ENCODE measurements around the gene PSMB2.
A peak's percentile ranks its signal among the peaks of the same experiment; 100 is the strongest.

Gene PSMB2

DNA sequence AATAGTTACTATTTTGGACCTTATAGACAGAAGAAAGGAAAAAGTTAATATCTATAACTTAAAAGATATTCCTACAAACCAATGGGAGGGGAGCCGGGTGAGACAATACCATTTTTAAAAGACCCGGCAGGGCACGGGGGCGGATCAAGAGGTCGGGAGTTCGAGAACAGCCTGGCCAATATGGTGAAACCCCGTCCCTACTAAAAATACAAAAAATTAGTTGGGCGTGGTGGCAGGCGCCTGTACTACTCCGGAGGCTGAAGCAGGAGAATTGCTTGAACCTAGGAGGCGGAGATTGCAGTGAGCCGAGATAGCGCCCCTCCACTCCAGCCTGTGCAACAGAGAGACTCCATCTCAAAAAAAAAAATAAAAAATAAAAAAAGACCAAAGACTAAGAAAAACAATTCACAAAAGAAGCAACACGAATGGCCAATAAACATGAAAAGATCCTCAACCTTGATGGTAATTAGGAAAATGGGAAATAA is 1.2 kb upstream of the PSMB2 start:
- DNase-seq (ENCODE audit: low read depth in 3 of 3): peak in 1 of 3 experiments; percentile 11

DNA sequence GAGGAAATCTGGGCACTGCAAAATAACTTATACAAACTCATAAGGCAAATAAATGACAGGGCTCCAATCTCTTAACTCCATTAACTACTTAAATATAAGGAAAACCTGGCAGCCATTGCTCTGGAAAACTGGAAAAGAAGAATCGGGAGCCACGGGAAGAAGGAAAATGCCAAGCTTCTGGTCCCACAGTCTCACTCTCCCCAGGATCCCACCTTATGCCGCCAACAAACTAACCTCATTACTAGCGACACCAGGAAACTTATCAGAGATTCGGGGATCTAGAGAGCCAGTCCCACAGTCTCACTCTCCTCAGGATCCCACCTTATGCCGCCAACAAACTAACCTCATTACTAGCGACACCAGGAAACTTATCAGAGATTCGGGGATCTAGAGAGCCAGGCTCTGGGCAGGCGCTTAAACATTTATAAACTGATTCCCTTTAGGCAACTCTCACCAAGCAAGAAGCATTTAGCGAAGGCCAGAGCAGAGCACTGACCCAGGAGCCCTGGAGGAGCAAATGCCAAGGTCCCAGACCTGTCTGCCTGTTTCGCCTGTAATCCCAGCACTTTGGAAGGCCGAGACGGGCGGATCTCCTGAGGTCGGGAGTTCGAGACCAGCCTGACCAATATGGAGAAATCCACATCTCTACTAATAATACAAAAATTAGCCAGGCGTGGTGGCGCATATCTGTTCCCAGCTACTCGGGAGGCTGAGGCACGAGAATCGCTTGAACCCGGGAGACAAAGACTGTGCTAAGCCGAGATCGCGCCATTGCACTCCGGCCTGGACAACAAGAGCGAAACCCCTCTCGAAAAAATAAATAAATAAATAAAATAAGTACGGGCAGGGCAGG is 720 bp downstream of the PSMB2 start:
- DNase-seq (ENCODE audit: low read depth in 3 of 3): peak in 1 of 3 experiments; percentile 2

DNA sequence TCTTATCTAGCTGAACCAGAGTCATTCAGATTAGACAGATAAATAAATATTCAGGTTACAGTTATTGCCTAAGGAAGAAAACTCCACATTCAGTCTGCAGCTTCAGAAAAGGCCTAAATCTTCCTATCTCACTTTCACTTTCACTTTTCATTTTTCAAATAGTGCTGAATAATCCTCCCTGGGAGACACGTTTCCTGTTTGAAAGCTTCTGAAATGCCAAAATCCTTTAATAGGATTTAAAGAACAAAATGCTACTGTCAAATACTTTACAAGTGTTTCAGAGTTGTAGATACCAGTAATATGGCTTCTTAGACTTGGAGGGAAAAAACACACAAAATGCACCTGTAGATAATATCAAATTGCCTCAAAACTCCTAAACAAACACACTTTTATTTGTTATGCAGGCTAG is 3.9 kb downstream of the PSMB2 start:
- no peak for DNase-seq (ENCODE audit: low read depth in 3 of 3)

DNA sequence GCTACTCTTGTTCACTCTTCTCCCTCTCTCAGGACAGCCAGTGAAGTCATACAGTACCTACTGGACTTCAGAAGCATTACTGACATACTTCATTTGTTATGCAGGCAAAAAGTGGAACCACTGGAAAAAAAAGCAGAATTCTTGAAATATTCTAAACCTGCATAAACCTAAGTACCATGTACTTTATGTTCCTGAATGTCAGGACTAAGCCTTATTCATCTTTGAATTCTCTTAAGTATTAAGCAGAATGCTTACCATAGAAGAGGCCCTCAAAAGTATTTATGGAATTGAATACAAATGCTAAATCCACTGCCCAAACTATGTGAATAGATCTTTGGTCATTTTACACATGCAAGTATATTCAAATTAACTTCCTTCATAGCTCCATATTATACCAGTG is 7.8 kb downstream of the PSMB2 start:
- DNase-seq (ENCODE audit: low read depth in 3 of 3): no peak

DNA sequence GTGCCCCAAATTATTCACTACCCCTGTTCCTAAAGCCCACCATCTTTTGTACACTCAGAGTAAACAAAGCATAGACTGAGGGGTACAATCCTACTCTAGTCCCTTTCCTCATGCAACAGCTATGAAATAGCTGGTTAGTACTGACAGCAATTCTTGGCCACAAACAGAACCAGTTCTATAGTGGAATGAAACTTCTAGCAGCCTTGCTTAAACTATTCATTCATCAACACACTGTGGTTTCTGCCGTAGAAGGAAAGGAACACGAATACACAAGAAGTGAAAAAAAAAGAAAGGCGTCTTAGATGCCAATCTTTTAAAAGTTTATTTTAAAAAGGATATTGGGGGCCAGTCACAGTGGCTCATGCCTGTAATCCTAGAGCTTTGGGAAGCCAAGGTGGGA is 9.9 kb downstream of the PSMB2 start:
- no peak for DNase-seq (ENCODE audit: low read depth in 3 of 3)

DNA sequence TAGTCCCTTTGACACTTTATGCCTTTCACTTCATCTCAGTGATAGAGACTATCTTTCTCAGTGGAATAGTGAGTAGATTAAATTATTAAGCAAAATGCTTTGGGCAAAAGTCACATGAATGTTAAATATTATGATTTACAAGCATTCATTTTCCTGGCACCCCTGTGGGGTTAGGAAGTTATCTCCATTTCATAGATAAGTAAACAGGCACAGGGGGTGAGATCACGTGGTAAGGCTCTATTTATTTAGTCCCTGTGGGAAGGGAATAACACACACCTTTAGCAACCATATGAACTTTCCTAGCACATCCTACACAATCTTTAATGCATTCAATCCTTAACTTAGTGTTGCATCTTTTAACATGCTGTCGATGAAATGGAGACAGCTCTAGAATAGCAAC is 12.3 kb downstream of the PSMB2 start:
- no peak for DNase-seq (ENCODE audit: low read depth in 3 of 3)

DNA sequence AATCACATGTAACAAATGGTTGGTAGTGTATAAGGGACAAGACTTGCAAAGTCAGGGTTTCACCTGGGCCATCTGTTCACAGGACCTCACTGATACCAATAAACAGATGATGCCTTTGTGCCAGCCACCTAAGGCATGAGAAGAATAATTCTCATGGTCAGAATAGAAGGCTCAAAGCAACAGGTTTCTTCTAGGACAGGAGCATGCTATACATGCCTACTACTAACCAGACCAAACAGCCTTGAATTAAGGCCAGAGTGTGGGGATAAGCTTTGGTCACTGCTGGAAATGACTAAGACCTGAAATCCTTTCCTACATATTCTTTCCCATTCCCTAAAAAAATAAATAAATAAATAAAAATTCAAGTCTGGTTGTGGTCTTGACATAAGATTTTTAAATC is 17.5 kb downstream of the PSMB2 start:
- DNase-seq (ENCODE audit: low read depth in 3 of 3): no peak

DNA sequence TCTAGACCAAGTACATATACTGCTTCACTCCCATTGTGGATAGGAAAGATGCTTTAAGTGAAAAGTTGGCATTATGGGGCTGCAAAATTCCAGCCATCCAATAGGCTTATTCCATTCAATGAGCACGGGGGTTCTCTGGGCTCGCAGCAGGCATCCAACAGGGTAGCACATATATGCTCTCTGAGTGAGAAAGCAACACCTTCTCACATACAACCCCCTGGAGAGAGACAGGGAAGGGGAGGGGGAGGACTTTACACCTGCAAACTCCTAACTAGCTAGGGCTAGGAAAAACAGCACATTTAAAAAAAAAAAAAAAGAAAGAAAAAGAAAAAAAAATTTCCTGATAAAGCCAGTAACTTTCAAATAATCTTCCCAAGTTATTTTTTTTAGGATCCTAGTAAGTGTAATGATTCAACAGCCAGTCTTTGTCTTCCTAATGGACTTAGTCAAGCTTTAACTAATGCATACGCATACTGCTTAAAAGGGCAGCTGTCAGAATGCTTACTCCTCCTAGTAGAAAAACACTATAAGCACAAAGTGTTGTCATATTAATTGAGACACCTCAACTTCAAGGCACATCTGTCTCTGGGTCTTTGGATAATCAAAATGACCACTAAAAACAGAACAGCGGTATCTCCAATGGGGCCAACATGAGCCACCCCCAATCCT is 18.7 kb downstream of the PSMB2 start:
- no peak for DNase-seq (ENCODE audit: low read depth in 3 of 3)

DNA sequence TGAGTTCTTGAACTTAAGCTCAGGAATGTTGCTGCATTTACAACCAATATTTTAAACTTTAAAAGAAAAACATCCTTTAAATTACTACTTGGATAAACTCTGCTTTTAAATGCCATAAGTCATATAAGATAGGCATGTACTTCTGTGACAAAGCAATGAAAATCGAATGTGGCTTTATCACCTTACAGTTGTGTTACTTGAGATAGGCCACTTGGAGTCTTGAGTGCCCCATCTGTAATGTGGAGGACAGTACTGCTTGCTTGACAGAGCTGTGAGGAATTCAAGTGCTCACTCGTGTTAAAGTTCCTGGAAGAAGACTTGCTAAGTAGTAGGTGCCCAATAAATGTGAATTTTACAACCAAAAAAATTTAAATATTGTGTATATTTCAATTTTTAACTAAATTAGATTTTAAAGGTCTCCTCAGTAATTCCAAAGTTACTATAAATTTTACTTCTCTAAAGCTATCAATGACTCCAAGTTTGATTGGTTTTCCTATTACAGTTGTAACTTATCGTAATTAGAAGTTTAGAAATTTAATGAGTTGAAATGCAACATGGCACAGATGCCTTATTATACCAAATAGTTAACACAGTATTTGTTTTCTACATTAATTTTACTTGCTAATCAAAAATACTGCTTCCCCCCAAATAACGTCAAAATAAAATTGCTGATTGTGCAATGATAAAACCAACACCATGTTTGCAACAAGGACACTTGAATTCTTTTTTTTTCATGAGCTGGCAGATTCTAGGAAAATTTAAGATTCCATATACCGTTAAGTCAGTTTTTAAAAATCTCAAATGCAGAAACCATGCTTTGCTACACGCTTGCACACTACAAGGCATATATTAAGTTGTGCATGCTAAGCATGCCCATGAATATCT is 21.8 kb downstream of the PSMB2 start:
- DNase-seq (ENCODE audit: low read depth in 3 of 3): no peak

DNA sequence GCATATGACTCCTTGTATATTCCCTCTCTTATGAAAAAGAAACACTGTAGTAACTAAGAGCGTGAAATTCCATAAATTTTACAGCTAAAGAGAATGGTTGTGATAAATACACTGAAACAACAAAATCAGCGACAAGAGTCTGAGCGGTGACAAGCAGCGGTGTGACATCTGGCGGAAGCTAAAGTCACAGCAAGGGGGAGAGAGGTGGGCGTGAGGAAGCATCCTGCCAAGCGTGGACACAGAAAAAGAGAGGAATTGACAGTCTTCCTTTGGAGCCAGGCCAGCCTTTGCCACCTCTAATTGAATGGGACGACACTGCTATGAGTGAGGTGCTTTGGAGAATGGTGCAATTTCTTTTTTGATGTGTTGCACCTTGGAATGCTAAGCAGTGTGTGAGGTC is 25.9 kb downstream of the PSMB2 start:
- no peak for DNase-seq (ENCODE audit: low read depth in 3 of 3)

DNA sequence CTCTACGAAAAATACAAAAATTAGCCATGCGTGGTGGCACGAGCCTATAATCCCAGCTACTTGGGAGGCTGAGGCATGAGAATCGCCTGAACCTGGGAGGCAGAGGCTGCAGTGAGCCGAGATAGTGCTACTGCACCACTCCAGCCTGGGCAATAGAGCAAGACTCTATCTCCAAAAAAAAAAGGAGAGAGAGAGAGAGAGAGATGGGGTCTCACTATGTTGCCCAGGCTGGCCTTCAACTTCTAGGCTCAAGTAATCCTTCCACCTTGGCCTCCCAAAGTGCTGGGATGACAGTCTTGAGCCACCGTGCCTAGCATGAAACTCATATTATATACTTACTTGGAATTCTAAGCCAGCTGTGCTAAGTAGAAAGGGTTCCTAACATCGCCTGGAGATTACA is 29.7 kb downstream of the PSMB2 start:
- no peak for DNase-seq (ENCODE audit: low read depth in 3 of 3)

DNA sequence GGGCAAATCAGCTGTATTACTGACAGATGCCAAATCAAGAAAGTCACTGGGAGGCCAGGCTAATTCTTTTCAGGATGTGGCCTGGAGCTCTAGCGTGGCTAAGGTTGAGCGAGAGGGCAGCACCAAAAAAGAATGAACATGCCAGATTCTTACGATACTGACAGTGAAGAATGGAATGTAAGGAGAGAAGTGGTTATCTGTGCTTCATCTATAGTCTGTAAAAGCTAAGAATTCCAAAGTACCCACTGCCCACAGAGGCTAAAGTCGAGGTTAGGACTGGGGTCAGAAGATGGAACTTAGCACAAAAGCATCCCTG is 35.5 kb downstream of the PSMB2 start:
- DNase-seq (ENCODE audit: low read depth in 3 of 3): no peak

DNA sequence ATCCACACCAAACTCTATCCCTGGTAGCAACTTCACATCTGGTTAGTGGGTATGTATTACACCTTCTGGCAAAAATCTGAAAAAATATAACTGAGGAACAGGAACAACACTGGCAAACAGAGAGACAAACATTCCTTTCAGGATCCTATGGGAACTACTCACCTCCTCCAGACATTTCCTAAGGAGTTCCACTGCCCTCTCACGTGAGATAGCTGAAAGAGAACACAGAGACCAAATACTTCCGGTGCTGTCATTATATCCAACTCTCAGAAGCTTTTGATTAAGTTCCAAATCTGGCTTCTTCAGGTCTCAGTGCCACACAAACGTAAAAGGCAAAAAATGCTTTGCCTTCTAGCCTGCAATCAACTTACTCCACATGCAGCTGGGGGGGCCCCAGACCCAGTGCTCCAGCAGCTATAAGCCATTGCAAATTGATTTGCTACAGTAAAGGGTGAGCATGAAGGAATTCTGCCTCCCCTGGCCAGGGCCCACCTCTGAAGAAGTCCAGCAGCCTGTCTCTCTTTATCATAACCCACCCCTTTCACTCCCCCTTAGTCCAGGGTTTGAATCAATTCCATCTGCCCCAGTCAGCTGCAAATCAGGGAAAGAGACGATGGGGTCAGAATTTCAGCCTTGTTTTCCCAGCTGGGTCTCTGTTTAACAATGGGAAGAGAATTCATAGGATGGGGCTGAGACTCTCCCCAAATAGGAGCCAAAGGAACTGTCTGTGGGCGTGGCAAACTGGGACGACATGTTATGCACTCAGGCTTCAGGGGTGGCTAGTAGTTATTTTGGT is 36.1 kb downstream of the PSMB2 start:
- DNase-seq (ENCODE audit: low read depth in 3 of 3): no peak

DNA sequence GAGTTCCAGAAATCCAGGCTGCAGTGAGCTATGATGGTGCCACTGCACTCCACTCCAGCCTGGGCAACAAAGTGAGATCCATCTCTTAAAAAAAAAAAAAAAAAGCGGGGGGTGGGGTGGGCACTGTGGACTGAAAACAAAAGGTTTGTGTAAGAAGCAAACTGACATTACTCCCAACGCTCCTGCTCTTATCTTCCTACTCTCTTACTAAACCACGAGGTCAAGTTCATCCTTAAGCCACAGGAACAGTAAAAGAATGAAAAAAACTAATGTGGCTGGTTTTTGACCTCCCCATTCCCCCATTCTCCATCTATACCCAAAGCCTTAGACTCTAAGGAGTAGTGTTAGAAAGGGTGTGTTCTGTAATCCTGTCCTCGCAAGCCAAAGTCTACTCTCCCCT is 37.4 kb downstream of the PSMB2 start:
- DNase-seq (ENCODE audit: low read depth in 3 of 3): no peak

DNA sequence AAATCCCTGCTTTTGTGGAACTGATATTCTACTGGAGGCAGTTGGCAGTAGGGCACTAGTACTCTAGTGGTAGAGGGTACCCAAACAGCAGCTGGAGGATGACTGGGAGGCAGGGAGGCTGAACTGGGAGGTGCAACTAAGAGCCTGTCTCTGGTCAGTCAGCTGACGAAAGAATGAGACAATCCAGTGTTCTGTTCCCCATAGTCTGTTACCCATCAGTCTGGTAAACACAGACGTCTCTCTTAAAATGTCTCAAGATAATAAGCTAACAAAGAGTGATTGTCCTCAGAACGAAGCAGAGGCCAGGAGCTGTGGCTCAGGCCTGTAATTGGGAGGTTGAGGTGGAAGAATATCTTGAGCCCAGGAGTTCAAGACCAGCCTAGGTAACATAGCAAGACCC is 37.9 kb downstream of the PSMB2 start:
- no peak for DNase-seq (ENCODE audit: low read depth in 3 of 3)

DNA sequence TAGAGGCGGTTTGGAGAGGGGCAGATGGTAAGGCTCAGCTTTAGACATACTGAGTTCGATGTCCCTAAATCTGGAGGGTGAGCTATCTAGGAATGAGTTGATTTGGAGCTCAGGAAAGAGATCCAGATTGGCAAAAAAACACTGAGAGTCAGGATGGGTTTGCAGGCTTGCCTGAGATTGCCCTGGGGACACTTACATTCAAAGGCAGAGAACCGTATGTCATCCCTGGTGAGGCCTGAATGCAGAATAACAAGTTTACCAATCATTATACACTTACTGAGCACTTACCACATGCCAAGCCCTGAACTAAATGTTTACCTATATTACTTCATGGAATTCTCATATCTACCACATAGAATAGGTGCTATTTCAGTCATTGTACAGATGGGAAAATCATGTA is 40.7 kb downstream of the PSMB2 start:
- DNase-seq (ENCODE audit: low read depth in 3 of 3): no peak

DNA sequence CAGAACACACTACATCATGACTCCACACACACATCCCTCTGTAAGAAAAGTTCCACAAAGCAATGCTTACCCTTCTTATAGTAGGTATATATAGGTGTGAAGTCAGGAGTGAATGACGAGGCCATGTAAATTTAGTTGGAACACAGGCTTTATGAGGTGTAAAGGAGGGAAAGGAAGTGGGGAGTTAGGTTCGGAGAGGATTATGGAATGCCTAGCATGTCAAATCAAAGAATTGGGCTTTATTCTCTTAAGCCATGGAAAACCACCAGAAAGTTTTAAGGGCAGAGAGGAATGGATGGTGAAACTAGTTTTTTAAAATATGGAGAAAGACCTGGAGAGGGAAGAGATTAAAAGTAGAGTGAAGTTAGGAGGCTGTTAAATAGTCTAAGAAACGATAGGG is 41.9 kb downstream of the PSMB2 start:
- no peak for DNase-seq (ENCODE audit: low read depth in 3 of 3)

DNA sequence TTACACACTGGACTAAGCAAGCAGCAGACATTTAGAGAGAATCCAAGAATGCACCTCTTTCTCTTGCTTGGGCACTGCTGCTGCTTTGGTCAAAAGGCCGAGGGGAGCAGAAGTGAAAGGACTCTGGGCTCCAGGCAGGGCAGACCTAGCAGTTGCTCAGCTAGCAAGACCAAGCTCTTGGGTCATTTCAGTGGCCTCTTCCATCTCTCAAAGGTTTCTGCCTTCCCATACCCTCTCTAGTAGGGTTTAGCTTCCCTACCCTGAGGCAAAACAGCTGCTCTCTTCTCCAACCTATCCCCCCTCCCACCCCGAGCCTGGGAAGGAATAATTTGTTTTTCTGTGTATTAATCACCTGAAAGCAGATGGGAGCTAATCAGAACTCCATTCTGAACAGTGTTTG is 42.4 kb downstream of the PSMB2 start:
- DNase-seq (ENCODE audit: low read depth in 3 of 3): no peak

DNA sequence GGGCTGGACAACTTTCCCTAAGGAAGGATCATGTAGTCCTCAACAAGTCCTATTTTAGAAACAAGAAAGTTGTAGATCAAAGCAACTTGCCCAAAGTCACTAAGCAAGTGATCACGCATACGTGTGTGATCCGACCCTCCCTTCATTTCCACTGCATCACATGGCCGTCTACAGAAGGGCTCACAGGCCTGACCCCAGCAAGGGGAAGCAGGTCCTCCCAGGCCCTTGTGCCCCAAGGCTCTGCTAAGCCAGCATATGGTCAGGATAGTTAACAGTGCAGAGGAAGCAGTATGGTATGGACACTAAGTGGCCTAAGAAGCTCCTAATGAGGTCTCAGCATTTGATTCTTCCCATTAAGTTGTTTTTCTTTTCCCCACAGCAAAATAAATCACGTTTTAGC is 43.5 kb downstream of the PSMB2 start:
- DNase-seq (ENCODE audit: low read depth in 3 of 3): no peak

DNA sequence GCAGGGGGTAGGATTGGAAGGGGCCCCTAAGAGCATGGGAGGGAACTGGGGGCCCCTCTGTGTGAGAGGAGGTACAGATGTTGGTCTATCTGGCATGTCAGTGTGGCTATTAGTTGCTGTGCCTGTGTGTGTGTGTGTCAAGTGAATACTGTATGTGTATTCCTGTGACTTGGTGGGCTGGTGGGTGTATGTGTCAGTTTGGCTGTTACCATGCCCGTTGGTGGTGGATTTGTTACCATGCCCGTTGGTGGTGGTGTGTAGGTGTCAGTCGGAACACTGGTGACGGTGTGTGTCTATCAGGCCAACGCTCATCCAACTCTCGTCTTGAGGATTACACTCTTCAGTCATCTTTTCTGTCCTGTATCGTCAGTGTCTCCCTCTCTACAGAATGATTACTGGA is 45.6 kb downstream of the PSMB2 start:
- DNase-seq (ENCODE audit: low read depth in 3 of 3): no peak

DNA sequence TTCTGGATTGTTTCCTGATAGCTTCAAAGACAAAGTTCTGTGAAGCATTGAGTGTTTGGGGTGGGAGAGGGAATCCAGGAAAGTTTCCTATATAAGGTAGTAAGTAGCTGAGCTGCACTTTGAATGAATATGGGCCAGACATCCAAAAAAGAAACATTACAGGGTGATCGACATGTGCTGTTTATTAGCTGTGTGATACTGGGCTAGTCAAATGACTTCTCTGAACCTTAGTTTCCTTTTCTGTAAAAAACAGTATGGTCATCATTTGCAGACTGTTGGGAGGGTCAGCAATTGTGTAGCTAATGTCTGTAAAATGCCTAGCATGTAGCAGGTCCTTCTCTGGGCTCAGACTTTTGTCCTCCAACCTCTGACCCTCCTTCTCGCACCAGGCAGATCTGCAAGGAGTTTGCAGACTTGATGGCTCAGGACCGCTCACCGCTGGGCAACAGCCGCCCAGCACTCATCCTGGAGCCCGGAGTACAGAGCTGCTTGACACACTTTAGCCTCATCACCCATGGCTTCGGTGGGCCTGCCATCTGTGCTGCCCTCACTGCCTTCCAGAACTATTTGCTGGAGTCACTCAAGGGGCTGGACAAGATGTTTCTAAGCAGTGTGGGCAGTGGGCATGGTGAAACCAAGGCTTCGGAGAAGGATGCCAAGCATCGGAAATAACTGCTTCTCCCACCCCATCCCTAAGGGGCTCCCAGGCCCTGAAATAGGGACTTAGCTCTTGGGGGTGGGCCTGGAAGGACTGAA is 47.1 kb downstream of the PSMB2 start:
- DNase-seq (ENCODE audit: low read depth in 3 of 3): no peak
